Neural progenitor cell (in vitro differentiated cells): ENCODE data around the gene ARHGEF35. TPM values are rescaled to one million over a fixed set of nuclear protein-coding genes. Genes with fewer than 3 reads are reported as not detected.
"Not testable (repeated sequence)": the region's sequence is repeated elsewhere in the genome, so short reads cannot be mapped to it uniquely, and the experiment has no call there.

Experiments used
- DNase-seq: peaks from one replicate; pipeline ENCODE4 v3.0.0-alpha.2; 2016; ENCODE audit warnings: low spot score
- H2AFZ ChIP-seq: fragments of 200-600 bp; sonication (generic); replicated peaks from 2 replicates; pipeline ENCODE4 v1.6.1; 2016; ENCODE audit warnings: antibody characterized with exemption
- H3F3A ChIP-seq: fragments of 200-600 bp; sonication (generic); 2 replicates; pipeline ENCODE4 v1.6.1; 2016; ENCODE audit warnings: antibody characterized with exemption, low read depth
- H3K27ac ChIP-seq: fragments of 200-600 bp; sonication (generic); 2 replicates; pipeline ENCODE4 v1.5.1; 2016; ENCODE audit warnings: mild to moderate bottlenecking
- H3K27me3 ChIP-seq: fragments of 200-600 bp; sonication (generic); 2 replicates; pipeline ENCODE4 v1.6.1; 2016; ENCODE audit warnings: mild to moderate bottlenecking, moderate library complexity
- H3K36me3 ChIP-seq: fragments of 200-600 bp; sonication (generic); 2 replicates; pipeline ENCODE4 v1.5.1; 2016
- H3K4me1 ChIP-seq: fragments of 200-600 bp; sonication (generic); 2 replicates; pipeline ENCODE4 v1.6.1; 2016; ENCODE audit warnings: mixed run types
- H3K4me2 ChIP-seq: fragments of 200-600 bp; sonication (generic); 2 replicates; pipeline ENCODE4 v1.6.1; 2016
- H3K4me3 ChIP-seq: fragments of 200-600 bp; sonication (generic); 2 replicates; pipeline ENCODE4 v1.5.1; 2016
- H3K79me2 ChIP-seq: fragments of 200-600 bp; sonication (generic); 2 replicates; pipeline ENCODE4 v1.6.1; 2016; ENCODE audit warnings: low read depth
- H3K9ac ChIP-seq: fragments of 200-600 bp; sonication (generic); 2 replicates; pipeline ENCODE4 v1.6.1; 2016
- H3K9me3 ChIP-seq: fragments of 200-600 bp; sonication (generic); 2 replicates; pipeline ENCODE4 v1.5.1; 2016; ENCODE audit warnings: low read depth
- H4K20me1 ChIP-seq: fragments of 200-600 bp; sonication (generic); 2 replicates; pipeline ENCODE4 v1.6.1; 2016; ENCODE audit warnings: low read depth
- H3K27ac Mint-ChIP-seq: 3 replicates; pipeline ENCODE4 v1.8.0; 2021; ENCODE audit warnings: mixed read lengths
- H3K27me3 Mint-ChIP-seq: 2 replicates; pipeline ENCODE4 v1.8.0; 2022; ENCODE audit warnings: low read depth, mild to moderate bottlenecking, inconsistent platforms, moderate library complexity, mixed read lengths; ENCODE audit not compliant: insufficient read depth
- H3K36me3 Mint-ChIP-seq: 3 replicates; pipeline ENCODE4 v1.8.0; 2021; ENCODE audit warnings: mixed read lengths
- H3K4me1 Mint-ChIP-seq: 3 replicates; pipeline ENCODE4 v1.8.0; 2021; ENCODE audit warnings: mixed read lengths
- H3K4me3 Mint-ChIP-seq: 3 replicates; pipeline ENCODE4 v1.8.0; 2021; ENCODE audit warnings: mild to moderate bottlenecking, moderate library complexity, mixed read lengths
- H3K9me3 Mint-ChIP-seq: 3 replicates; pipeline ENCODE4 v1.8.0; 2020; ENCODE audit warnings: mixed read lengths
- total RNA-seq: library from RNA; depleted of rRNA; stranded (reverse); fragments of >200 nt; gene quantifications from 2 replicates; pipeline ENCODE4 v1.2.3, GENCODE V29; 2015; ENCODE audit warnings: low replicate concordance

The ARHGEF35 gene
- 0.97 and 2.1 TPM in 2 replicates for total RNA-seq

GRCh38 chr7:144195212-144195872 lies at the start of gene ARHGEF35:
TSS of gene ARHGEF35 (minus strand) at chr7:144195833. CDS start at chr7:144188383, 7,450 bp downstream.
- H3K36me3 Mint-ChIP-seq, H3K36me3 ChIP-seq, H3K4me2 ChIP-seq, H4K20me1 ChIP-seq, H3K79me2 ChIP-seq, H3K9ac ChIP-seq, H3K9me3 Mint-ChIP-seq, H3K27me3 ChIP-seq, H3K4me1 ChIP-seq, H3K27ac Mint-ChIP-seq, H3F3A ChIP-seq, H3K27me3 Mint-ChIP-seq, H3K4me1 Mint-ChIP-seq, H3K9me3 ChIP-seq, H3K27ac ChIP-seq, H3K4me3 Mint-ChIP-seq, H2AFZ ChIP-seq, DNase-seq: not testable (repeated sequence)
- H3K4me3 ChIP-seq, result peak within 1 kb of the TSS; percentile 33

- DNase-seq, H3K79me2 ChIP-seq, H3K4me3 Mint-ChIP-seq, H3F3A ChIP-seq, H3K9me3 Mint-ChIP-seq, H3K27me3 ChIP-seq, H4K20me1 ChIP-seq, H3K36me3 ChIP-seq, H3K9me3 ChIP-seq, H3K9ac ChIP-seq, H3K4me2 ChIP-seq, H3K4me1 Mint-ChIP-seq, H3K27me3 Mint-ChIP-seq, H3K36me3 Mint-ChIP-seq, H3K4me3 ChIP-seq, H3K27ac ChIP-seq, H3K4me1 ChIP-seq, H2AFZ ChIP-seq, H3K27ac Mint-ChIP-seq: not testable (repeated sequence)
These were observed 49.7 kb upstream of the ARHGEF35 start for GRCh38 chr7:144245372-144245771.

- not testable (repeated sequence) for H3K4me3 ChIP-seq, H3K9me3 ChIP-seq, H4K20me1 ChIP-seq, H3K4me3 Mint-ChIP-seq, H3K9ac ChIP-seq, H3K79me2 ChIP-seq, H3F3A ChIP-seq, DNase-seq, H3K4me1 ChIP-seq, H2AFZ ChIP-seq, H3K9me3 Mint-ChIP-seq, H3K27me3 Mint-ChIP-seq, H3K4me1 Mint-ChIP-seq, H3K27ac Mint-ChIP-seq, H3K36me3 Mint-ChIP-seq, H3K27me3 ChIP-seq, H3K36me3 ChIP-seq
- Histone ChIP-seq H3K27ac (peak within 1 kb of the TSS; percentile 9), H3K4me2 (peak within 1 kb of the TSS; percentile 23)
These were observed 43.7 kb upstream of the ARHGEF35 start, which contains the start of gene OR2A42 for GRCh38 chr7:144239365-144239764. TSS of gene OR2A42 (minus strand) at chr7:144239605. CDS start at chr7:144232843, 6,762 bp downstream.

GRCh38 chr7:144238530-144239082 lies 43.0 kb upstream of the ARHGEF35 start:
- H3K27me3 ChIP-seq, H3K27me3 Mint-ChIP-seq, H3K4me1 ChIP-seq, H3K4me3 Mint-ChIP-seq, H3K36me3 Mint-ChIP-seq, H3K9me3 Mint-ChIP-seq, H3F3A ChIP-seq, H3K4me1 Mint-ChIP-seq, H3K79me2 ChIP-seq, H3K9me3 ChIP-seq, H3K9ac ChIP-seq, H2AFZ ChIP-seq, H3K36me3 ChIP-seq, H3K27ac Mint-ChIP-seq, H3K4me3 ChIP-seq, H4K20me1 ChIP-seq: not testable (repeated sequence)
- peak overlapping the region; percentile 9 for H3K27ac ChIP-seq
- peak; percentile 2 for DNase-seq
- peak overlapping the region; percentile 23 for H3K4me2 ChIP-seq

- not testable (repeated sequence) for H3K4me3 ChIP-seq, H3K9me3 Mint-ChIP-seq, H3K4me3 Mint-ChIP-seq, H3F3A ChIP-seq, H3K27ac ChIP-seq, H3K27me3 ChIP-seq, H3K79me2 ChIP-seq, DNase-seq, H3K9ac ChIP-seq, H3K4me1 ChIP-seq, H3K27me3 Mint-ChIP-seq, H3K36me3 Mint-ChIP-seq, H3K36me3 ChIP-seq, H3K27ac Mint-ChIP-seq, H2AFZ ChIP-seq, H3K9me3 ChIP-seq, H4K20me1 ChIP-seq, H3K4me1 Mint-ChIP-seq, H3K4me2 ChIP-seq
These were observed 37.4 kb upstream of the ARHGEF35 start for GRCh38 chr7:144233039-144233438.

GRCh38 chr7:144231027-144231426 lies 35.4 kb upstream of the ARHGEF35 start:
- not testable (repeated sequence) for H3K4me1 ChIP-seq, H3K36me3 ChIP-seq, H3K9me3 Mint-ChIP-seq, H3F3A ChIP-seq, H3K79me2 ChIP-seq, H3K4me3 Mint-ChIP-seq, H2AFZ ChIP-seq, H3K27me3 Mint-ChIP-seq, H3K9ac ChIP-seq, H3K27ac Mint-ChIP-seq, H4K20me1 ChIP-seq, H3K4me2 ChIP-seq, H3K36me3 Mint-ChIP-seq, H3K27ac ChIP-seq, H3K27me3 ChIP-seq, H3K4me3 ChIP-seq, H3K9me3 ChIP-seq, DNase-seq, H3K4me1 Mint-ChIP-seq

- H3K9ac ChIP-seq, DNase-seq, H3K9me3 ChIP-seq, H3K4me3 Mint-ChIP-seq, H3K79me2 ChIP-seq, H3K36me3 ChIP-seq, H3K4me3 ChIP-seq, H3K27ac Mint-ChIP-seq, H2AFZ ChIP-seq, H3K4me1 Mint-ChIP-seq, H3F3A ChIP-seq, H3K27ac ChIP-seq, H3K27me3 ChIP-seq, H3K4me2 ChIP-seq, H3K9me3 Mint-ChIP-seq, H3K4me1 ChIP-seq, H3K27me3 Mint-ChIP-seq, H3K36me3 Mint-ChIP-seq, H4K20me1 ChIP-seq: not testable (repeated sequence)
These were observed 33.2 kb upstream of the ARHGEF35 start for GRCh38 chr7:144228810-144229209.

- not testable (repeated sequence) for H3K4me3 Mint-ChIP-seq, H3K4me2 ChIP-seq, H3K36me3 ChIP-seq, H3K27me3 Mint-ChIP-seq, H3K79me2 ChIP-seq, H4K20me1 ChIP-seq, H3K9me3 ChIP-seq, H3K27ac Mint-ChIP-seq, H3K4me3 ChIP-seq, H3K4me1 Mint-ChIP-seq, H2AFZ ChIP-seq, H3K36me3 Mint-ChIP-seq, H3F3A ChIP-seq, H3K27me3 ChIP-seq, H3K9me3 Mint-ChIP-seq, DNase-seq, H3K9ac ChIP-seq, H3K4me1 ChIP-seq, H3K27ac ChIP-seq
These were observed 31.2 kb upstream of the ARHGEF35 start for GRCh38 chr7:144226866-144227265.
